ENCODE results near the gene TPPP3. TPM values are rescaled to one million over a fixed set of nuclear protein-coding genes. Genes with fewer than 3 reads are reported as not detected.

TPPP3 gene
- total and polyA plus RNA-seq, 2 donors (not counting 3 experiments of a cell fraction or from before 2014, with no cell fraction given): 0.33 to 1.3 TPM

DNA sequence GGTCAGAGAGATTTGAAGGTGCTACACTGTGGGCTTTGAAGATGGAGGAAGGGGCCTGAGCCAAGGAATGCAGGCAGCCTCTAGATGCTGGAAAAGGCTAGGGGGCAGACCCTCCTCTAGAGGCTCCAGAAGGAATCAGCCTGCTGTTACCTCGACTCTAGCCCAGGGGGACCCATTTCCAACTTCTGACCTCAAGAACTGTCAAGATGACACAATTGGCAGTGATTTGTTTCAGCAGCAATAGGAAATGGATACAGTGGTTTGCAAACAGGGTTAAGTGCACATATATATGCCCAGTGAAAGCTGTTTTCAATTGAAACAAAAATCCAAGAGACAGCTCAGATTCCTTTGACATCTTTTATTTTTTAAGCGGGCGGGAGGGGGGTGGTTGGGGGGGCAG is 26.6 kb upstream of the TPPP3 start:
- no peak overlapping the region for H2AFZ ChIP-seq (ENCODE audit: low read depth, low read length)
- TF ChIP-seq, protein P1, sequence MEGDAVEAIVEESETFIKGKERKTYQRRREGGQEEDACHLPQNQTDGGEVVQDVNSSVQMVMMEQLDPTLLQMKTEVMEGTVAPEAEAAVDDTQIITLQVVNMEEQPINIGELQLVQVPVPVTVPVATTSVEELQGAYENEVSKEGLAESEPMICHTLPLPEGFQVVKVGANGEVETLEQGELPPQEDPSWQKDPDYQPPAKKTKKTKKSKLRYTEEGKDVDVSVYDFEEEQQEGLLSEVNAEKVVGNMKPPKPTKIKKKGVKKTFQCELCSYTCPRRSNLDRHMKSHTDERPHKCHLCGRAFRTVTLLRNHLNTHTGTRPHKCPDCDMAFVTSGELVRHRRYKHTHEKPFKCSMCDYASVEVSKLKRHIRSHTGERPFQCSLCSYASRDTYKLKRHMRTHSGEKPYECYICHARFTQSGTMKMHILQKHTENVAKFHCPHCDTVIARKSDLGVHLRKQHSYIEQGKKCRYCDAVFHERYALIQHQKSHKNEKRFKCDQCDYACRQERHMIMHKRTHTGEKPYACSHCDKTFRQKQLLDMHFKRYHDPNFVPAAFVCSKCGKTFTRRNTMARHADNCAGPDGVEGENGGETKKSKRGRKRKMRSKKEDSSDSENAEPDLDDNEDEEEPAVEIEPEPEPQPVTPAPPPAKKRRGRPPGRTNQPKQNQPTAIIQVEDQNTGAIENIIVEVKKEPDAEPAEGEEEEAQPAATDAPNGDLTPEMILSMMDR (IDR thresholded peaks at IDR 0.05; ENCODE audit: extremely low read depth in 1 of 2, insufficient read depth in 1 of 2, low read depth in 1 of 2, low read length in 2 of 2): no peak
- no peak for TF ChIP-seq EZH2 (IDR thresholded peaks at IDR 0.05; ENCODE audit: borderline replicate concordance, low read depth, low read length, severe bottlenecking)
- TF ChIP-seq JUN (IDR thresholded peaks at IDR 0.05; ENCODE audit: borderline replicate concordance, insufficient read depth, insufficient read length, low read depth): no peak
- no peak for TF ChIP-seq FOS (IDR thresholded peaks at IDR 0.05; ENCODE audit: borderline replicate concordance, insufficient read depth, low read length)
- TF ChIP-seq MYC (IDR thresholded peaks at IDR 0.05; ENCODE audit: low read depth, low read length): no peak
- TF ChIP-seq GATA2 (IDR thresholded peaks at IDR 0.05; ENCODE audit: insufficient read depth, insufficient read length, low read depth, low read length): no peak
- TF ChIP-seq POLR2AphosphoS5 (IDR thresholded peaks at IDR 0.05; ENCODE audit: insufficient read depth, low read depth, low read length): no peak
- TF ChIP-seq, protein P2, sequence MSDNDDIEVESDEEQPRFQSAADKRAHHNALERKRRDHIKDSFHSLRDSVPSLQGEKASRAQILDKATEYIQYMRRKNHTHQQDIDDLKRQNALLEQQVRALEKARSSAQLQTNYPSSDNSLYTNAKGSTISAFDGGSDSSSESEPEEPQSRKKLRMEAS (IDR thresholded peaks at IDR 0.05; ENCODE audit: insufficient read depth, insufficient read length): no peak
- no peak overlapping the region for H3K9ac ChIP-seq (replicated peaks; ENCODE audit: extremely low read depth, insufficient read depth, low read length)
- no peak overlapping the region for H3K4me2 ChIP-seq (ENCODE audit: insufficient read depth, low read length)
- dilution Hi-C loops (cut with MboI; ENCODE audit: extremely low pct_ligation_motif_present, low sequenced_read_pairs): no loop called here
- H3K4me3 ChIP-seq (replicated peaks in 1 of 3; ENCODE audit: insufficient read depth in 1 of 3, low read depth in 1 of 3, low read length in 3 of 3): no peak overlapping the region
- H3K9me1 ChIP-seq (replicated peaks; ENCODE audit: control insufficient read depth, extremely low read depth, insufficient read depth, low read length): no peaks in the 10 kb centered on the region
- H3K27me3 ChIP-seq (ENCODE audit: control insufficient read depth in 2 of 2, insufficient read depth in 2 of 2, low read length in 2 of 2): peaks cover 9 to 18% of the 10 kb centered on the region in 2 experiments
- H3K4me1 ChIP-seq (ENCODE audit: control insufficient read depth, extremely low read depth, insufficient read depth, low read length): peaks cover 5% of the 10 kb centered on the region
- CTCF ChIA-PET: interaction anchor here (0.6 kb wide), 2 partner anchors 24 to 93 kb away, joined by 3 to 4 read pairs; partner anchors contain the start of genes KCTD19 and LRRC36
- H3K9me3 ChIP-seq (replicated peaks; ENCODE audit: control insufficient read depth, insufficient read depth, low read length): no peaks in the 10 kb centered on the region
- no peak for FAIRE-seq
- H3K27ac ChIP-seq (ENCODE audit: insufficient read depth, low read depth, low read length): no peak overlapping the region
- no TSS peak for BruUV-seq (replicated peaks)
- H4K20me1 ChIP-seq (replicated peaks; ENCODE audit: control insufficient read depth, extremely low read depth, insufficient read depth, low read length): no peaks in the 10 kb centered on the region
- POLR2A ChIA-PET: no interaction called here
- DNase-seq (ENCODE audit: low read depth, low spot score): no peak
- no peaks in the 10 kb centered on the region for H3K36me3 ChIP-seq (ENCODE audit: control insufficient read depth in 2 of 2, extremely low read depth in 1 of 2, insufficient read depth in 2 of 2, low read length in 2 of 2)
- no peaks in the 10 kb centered on the region for H3K79me2 ChIP-seq (ENCODE audit: control insufficient read depth, insufficient read depth, low read length)
- intact Hi-C loops (cut with micrococcal nuclease): no loop called here

All from endothelial cell of umbilical vein (primary cell).